LNCaP clone FGC (cell line): Measurements from ENCODE around the gene TTLL13.

Source experiments
- DNase-seq: peaks from one replicate; pipeline ENCODE4 v3.0.0-alpha.2; 2011; ENCODE audit warnings: low read depth
- H3K4me3 ChIP-seq: 2 replicates; pipeline ENCODE4 v1.5.1; 2011; ENCODE audit warnings: mild to moderate bottlenecking, low read depth, low read length, control low read depth
- TF ChIP-seq, protein P1 (sequence below): IDR thresholded peaks from 2 replicates; pipeline ENCODE4 v1.5.1; 2012; ENCODE audit warnings: mild to moderate bottlenecking; ENCODE audit not compliant: control insufficient read depth, insufficient read depth; ENCODE audit errors: extremely low read depth

The TTLL13 gene

GRCh38 chr15:90211009-90211408 lies 38.3 kb upstream of the TTLL13 start:
- no peak for DNase-seq
- TF ChIP-seq, protein P1, sequence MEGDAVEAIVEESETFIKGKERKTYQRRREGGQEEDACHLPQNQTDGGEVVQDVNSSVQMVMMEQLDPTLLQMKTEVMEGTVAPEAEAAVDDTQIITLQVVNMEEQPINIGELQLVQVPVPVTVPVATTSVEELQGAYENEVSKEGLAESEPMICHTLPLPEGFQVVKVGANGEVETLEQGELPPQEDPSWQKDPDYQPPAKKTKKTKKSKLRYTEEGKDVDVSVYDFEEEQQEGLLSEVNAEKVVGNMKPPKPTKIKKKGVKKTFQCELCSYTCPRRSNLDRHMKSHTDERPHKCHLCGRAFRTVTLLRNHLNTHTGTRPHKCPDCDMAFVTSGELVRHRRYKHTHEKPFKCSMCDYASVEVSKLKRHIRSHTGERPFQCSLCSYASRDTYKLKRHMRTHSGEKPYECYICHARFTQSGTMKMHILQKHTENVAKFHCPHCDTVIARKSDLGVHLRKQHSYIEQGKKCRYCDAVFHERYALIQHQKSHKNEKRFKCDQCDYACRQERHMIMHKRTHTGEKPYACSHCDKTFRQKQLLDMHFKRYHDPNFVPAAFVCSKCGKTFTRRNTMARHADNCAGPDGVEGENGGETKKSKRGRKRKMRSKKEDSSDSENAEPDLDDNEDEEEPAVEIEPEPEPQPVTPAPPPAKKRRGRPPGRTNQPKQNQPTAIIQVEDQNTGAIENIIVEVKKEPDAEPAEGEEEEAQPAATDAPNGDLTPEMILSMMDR, result no peak
- H3K4me3 ChIP-seq, result no peak overlapping the region

DNA sequence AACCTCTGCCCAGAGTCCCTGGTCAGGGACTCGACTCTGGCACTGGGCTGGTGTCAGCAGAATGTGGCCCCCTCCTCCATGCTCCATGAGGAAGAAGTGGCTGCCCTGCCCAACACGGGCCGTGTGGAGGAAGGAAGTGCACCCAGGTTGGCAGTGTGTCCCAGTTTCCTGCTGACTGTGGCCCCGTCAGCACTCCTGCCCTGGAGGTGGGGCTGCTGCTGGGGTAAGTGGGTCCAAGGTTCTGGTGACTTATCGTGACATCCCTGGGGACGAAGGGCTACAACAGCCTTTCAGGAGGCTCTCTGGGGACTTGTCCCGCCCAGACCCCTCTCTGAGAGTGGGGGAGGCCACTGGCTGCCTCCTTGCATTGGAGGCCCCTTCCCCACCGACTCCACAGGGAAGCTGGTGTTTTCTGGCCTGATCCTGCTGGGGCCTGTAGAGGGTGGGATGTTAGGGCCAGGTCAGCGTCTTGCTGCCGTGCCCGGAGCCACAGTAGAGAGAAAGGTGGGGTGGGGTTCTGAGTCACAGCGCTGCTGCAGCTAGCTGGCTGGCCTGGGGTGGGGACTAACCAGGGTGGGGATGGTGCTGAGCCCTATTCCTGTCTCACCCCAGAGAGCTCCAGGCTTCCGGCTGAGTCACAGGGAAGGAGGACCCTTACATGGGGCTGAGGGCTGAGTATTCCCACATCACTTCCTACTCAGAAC lies 37.8 kb upstream of the TTLL13 start:
- no peak overlapping the region for H3K4me3 ChIP-seq
- TF ChIP-seq, protein P1, result no peak
- DNase-seq, result no peak

GRCh38 chr15:90212221-90213098 lies 36.9 kb upstream of the TTLL13 start:
- H3K4me3 ChIP-seq, result no peak overlapping the region
- DNase-seq, result no peak
- TF ChIP-seq, protein P1, result no peak

DNA sequence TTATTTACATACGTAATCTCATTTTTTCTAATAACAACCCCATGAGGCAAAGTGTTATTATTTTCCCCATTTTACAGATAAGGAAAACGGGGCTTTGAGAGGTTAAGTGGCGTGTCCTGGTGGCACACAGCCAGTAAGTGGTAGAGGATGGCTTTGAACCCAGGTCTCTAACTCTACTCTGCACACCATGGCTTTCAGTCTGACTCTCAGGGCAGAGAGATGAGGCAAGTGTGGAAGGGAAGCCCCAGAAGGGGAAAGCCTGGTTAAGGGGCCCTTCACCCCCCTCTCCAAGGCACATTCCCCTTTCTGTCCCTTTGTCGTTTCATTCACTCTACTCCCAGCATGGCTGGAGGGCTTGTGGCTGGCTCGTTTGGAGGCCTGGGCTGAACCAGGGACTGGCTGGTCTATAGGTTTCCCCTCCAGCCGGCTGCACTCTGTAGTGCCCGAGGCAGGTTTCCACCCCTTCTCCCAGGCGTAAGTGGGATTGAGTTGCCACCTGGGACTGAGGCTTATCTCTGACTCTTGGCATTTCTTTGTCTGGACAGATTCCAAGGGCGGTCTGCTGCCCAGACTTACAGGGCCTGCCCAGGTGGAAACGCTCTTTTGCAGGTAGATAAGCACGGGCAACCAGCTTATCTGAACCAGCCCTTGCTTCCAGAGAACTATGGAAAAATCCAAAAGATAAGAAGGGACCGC lies 36.1 kb upstream of the TTLL13 start:
- TF ChIP-seq, protein P1, result no peak
- DNase-seq, result no peak
- no peak overlapping the region for H3K4me3 ChIP-seq

DNA sequence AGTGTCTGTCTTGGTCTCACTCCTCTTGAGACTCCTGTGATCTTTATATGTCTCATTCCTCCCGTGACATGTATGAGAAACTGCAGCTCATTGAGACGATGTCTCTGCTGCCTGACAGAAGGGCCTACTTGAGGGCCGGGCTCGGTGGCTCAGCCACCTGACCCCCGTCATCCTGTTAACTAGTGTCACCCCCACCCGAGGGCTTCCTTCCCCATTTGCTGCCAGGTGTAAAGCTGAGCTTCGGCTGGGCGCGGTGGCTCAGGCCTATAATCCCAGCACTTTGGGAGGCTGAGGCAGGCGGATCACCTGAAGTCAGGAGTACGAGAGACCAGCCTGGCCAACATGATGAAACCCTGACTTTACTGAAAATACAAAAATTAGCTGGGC lies 35.5 kb upstream of the TTLL13 start:
- no peak overlapping the region for H3K4me3 ChIP-seq
- TF ChIP-seq, protein P1, result no peak
- DNase-seq, result no peak

- DNase-seq, result no peak
- TF ChIP-seq, protein P1, result 0 out of 2 replicates have a peak, but pooled peaks have one; percentile 24
- no peak overlapping the region for H3K4me3 ChIP-seq
Measured at GRCh38 chr15:90214553-90215196, 34.7 kb upstream of the TTLL13 start.
